HFF-Myc (cell line): ENCODE results near the gene KNSTRN.

Experiments used
- DNase-seq: peaks from one replicate; pipeline ENCODE4 v3.0.0-alpha.2; 2011; ENCODE audit warnings: low read depth; ENCODE audit errors: extremely low read depth
- H3K4me3 ChIP-seq: replicated peaks from 2 replicates; pipeline ENCODE4 v1.5.1; 2011; ENCODE audit warnings: low read depth, mild to moderate bottlenecking, control low read depth, low read length
- CTCF ChIP-seq: IDR thresholded peaks from 2 replicates; pipeline ENCODE4 v1.5.1; 2012; ENCODE audit warnings: mild to moderate bottlenecking, low read depth, low read length, control low read depth; ENCODE audit errors: missing control alignments

The KNSTRN gene

GRCh38 chr15:40367371-40367685, 15.2 kb upstream of the KNSTRN start:
- H3K4me3 ChIP-seq = no peak overlapping the region
- TF ChIP-seq CTCF = no peak

GRCh38 chr15:40367686-40368611, 14.6 kb upstream of the KNSTRN start:
- peak overlapping the region; percentile 12; the same call in 1 of the 2 replicates for H3K4me3 ChIP-seq
- peak; percentile 71 for TF ChIP-seq CTCF
- peak; percentile 59 for DNase-seq

More at GRCh38 chr15:40367371-40367685, 15.2 kb upstream of the KNSTRN start:
- no peak for DNase-seq

GRCh38 chr15:40368719-40369473, 13.6 kb upstream of the KNSTRN start:
- DNase-seq = no peak
- no peak overlapping the region for H3K4me3 ChIP-seq
- no peak for TF ChIP-seq CTCF

GRCh38 chr15:40369474-40369869, 13.0 kb upstream of the KNSTRN start:
- DNase-seq = no peak
- no peak for TF ChIP-seq CTCF
- no peak overlapping the region for H3K4me3 ChIP-seq

- DNase-seq = no peak
- H3K4me3 ChIP-seq = no peak overlapping the region
- no peak for TF ChIP-seq CTCF
Observed at GRCh38 chr15:40369971-40370370, 12.6 kb upstream of the KNSTRN start.

GRCh38 chr15:40372981-40373380, 9.5 kb upstream of the KNSTRN start:
- DNase-seq = no peak
- no peak for TF ChIP-seq CTCF

More at GRCh38 chr15:40372981-40373380, 9.5 kb upstream of the KNSTRN start:
- no peak overlapping the region for H3K4me3 ChIP-seq
